Sigmoid colon (tissue), 7 donors: ENCODE results near the gene THAP11. TPM values are rescaled to one million over a fixed set of nuclear protein-coding genes. Genes with fewer than 3 reads are reported as not detected.
"Not testable (repeated sequence)": the region's sequence is repeated elsewhere in the genome, so short reads cannot be mapped to it uniquely, and the experiment has no call there.

Experiments used
- DNase-seq: peaks from one replicate; pipeline ENCODE4 v3.0.0-alpha.2; 2019
- H3K27ac ChIP-seq, 4 donors: fragments of 200-600 bp; sonication (generic); one replicate each; pipeline ENCODE4 v1.5.1; 2016 to 2019; ENCODE audit warnings: mild to moderate bottlenecking in 1 of 4
- H3K27me3 ChIP-seq, 3 donors: fragments of 200-600 bp; sonication (generic); one replicate each; pipeline ENCODE4 v1.5.1; 2019; ENCODE audit warnings: mild to moderate bottlenecking in 1 of 3
- H3K36me3 ChIP-seq, 4 donors: fragments of 200-600 bp; sonication (generic); one replicate each; pipeline ENCODE4 v1.5.1; 2016 to 2019
- H3K4me1 ChIP-seq, 4 donors: fragments of 200-600 bp; sonication (generic); one replicate each; pipeline ENCODE4 v1.5.1; 2017 to 2019
- H3K4me3 ChIP-seq, 4 donors: fragments of 200-600 bp; sonication (generic); one replicate each; pipeline ENCODE4 v1.5.1; 2017 to 2019; ENCODE audit warnings: mild to moderate bottlenecking in 2 of 4, moderate library complexity in 1 of 4
- H3K9me3 ChIP-seq, 4 donors: fragments of 200-600 bp in 3 of 4; sonication (generic) in 3 of 4; one replicate each; pipeline versions ENCODE4 v1.5.1 to v1.6.1; 2013 to 2019
- EP300 ChIP-seq, 4 donors: sonication (generic); formaldehyde crosslinking; IDR thresholded peaks; one replicate each; pipeline ENCODE4 v1.6.1; 2017; ENCODE audit warnings: antibody characterized with exemption in 4 of 4
- POLR2A ChIP-seq, 2 donors: fragments of 450-650 bp; IDR thresholded peaks; one replicate each; pipeline ENCODE4 v1.6.1; 2016; ENCODE audit warnings: antibody characterized with exemption in 2 of 2, mild to moderate bottlenecking in 2 of 2, moderate library complexity in 2 of 2
- POLR2AphosphoS5 ChIP-seq, 4 donors: sonication (generic); formaldehyde crosslinking; IDR thresholded peaks; one replicate each; pipeline ENCODE4 v1.6.1; 2017; ENCODE audit warnings: antibody characterized with exemption in 4 of 4
- WGBS, 2 donors: extraction: QIAGEN DNeasy Blood & Tissue Kit; methylation state at CpG; one replicate each; pipeline ENCODE4 v1.1.7; 2013; 5-methylcytosine and 5-hydroxymethylcytosine counted together
- intact Hi-C: fragments of 100-400 bp; cut with DNase I; formaldehyde crosslinking; loops from one replicate; pipeline ENCODE4 v1.15.1; 2023
- polyA plus RNA-seq, 3 donors: library from polyadenylated mRNA; stranded (reverse); fragments of 200-250 nt; gene quantifications; one replicate each; pipeline ENCODE4 v1.2.3, GENCODE V29; 2013
- total RNA-seq, 4 donors: library from RNA; depleted of rRNA; stranded (reverse); fragments of >200 nt; gene quantifications; one replicate each; pipeline ENCODE4 v1.1.0, GENCODE V29; 2016
- TF ChIP-seq, protein P1 (sequence below), 4 experiments: fragments of 450-650 bp in 3 of 4; fragments of 200-600 bp in 1 of 4; IDR thresholded peaks; one replicate each; pipeline ENCODE4 v1.5.1; 2016 to 2019; ENCODE audit warnings: antibody characterized with exemption in 4 of 4, mild to moderate bottlenecking in 3 of 4, moderate library complexity in 2 of 4
- donor health status: healthy with polysubstance abuse.
- donor health status: Bipolar disorder and iron deficiency.
- donor health status: healthy.

THAP11 gene
- total and polyA plus RNA-seq, 7 donors = 16.2 to 85.6 (median 63.9) TPM

GRCh38 chr16:67860589-67861398 lies 18.7 kb downstream of the THAP11 start:
- Histone ChIP-seq H3K4me1 (peaks cover 0 to 55% (median 44%) of the 10 kb centered on the region in 4 donors), H3K4me3 (no peak overlapping the region), H3K9me3 (no peaks in the 10 kb centered on the region), H3K27me3 (no peaks in the 10 kb centered on the region), H3K27ac (peak overlapping the region in 1 of 4 donors; percentile 88), H3K36me3 (peaks cover 0 to 13% (median 6%) of the 10 kb centered on the region in 4 donors)
- TF ChIP-seq POLR2A (IDR thresholded peaks at IDR 0.05) (no peak), EP300 (IDR thresholded peaks at IDR 0.05) (no peak), POLR2AphosphoS5 (IDR thresholded peaks at IDR 0.05) (no peak)
- TF ChIP-seq, protein P1, sequence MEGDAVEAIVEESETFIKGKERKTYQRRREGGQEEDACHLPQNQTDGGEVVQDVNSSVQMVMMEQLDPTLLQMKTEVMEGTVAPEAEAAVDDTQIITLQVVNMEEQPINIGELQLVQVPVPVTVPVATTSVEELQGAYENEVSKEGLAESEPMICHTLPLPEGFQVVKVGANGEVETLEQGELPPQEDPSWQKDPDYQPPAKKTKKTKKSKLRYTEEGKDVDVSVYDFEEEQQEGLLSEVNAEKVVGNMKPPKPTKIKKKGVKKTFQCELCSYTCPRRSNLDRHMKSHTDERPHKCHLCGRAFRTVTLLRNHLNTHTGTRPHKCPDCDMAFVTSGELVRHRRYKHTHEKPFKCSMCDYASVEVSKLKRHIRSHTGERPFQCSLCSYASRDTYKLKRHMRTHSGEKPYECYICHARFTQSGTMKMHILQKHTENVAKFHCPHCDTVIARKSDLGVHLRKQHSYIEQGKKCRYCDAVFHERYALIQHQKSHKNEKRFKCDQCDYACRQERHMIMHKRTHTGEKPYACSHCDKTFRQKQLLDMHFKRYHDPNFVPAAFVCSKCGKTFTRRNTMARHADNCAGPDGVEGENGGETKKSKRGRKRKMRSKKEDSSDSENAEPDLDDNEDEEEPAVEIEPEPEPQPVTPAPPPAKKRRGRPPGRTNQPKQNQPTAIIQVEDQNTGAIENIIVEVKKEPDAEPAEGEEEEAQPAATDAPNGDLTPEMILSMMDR (IDR thresholded peaks at IDR 0.05) = no peak
- WGBS, 2 donors = 80 to 91% methylated on average over 8 of the region's 8 CpGs
- intact Hi-C loops = no loop called here
- DNase-seq = no peak

DNA sequence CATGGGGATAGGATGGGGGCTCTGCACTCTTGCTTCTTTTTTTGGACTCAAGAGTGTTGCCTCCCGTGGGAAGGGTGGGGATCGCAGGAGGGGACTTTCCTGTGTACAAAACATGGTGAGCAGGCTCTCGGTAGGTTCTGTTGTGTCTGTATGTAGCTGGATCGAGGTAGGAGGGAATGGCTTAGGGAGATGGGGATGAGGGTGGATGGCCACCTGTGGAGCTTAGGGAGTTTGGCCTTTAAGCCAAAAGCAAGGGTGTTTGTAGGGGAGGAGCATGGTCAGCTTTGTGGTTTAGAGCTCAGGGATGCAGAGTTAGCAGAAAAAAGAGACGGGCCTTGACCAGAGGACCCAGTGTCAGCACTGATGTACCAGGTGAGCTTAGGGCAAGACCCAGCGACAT lies 19.8 kb downstream of the THAP11 start:
- peak overlapping the region in 3 of 4 donors; percentile 65 to 88 (median 77) for H3K27ac ChIP-seq
- TF ChIP-seq EP300 (IDR thresholded peaks at IDR 0.05) = no peak
- TF ChIP-seq, protein P1 (IDR thresholded peaks at IDR 0.05) = no peak
- TF ChIP-seq POLR2AphosphoS5 (IDR thresholded peaks at IDR 0.05) = no peak
- TF ChIP-seq POLR2A (IDR thresholded peaks at IDR 0.05) = no peak
- H3K4me3 ChIP-seq = no peak overlapping the region
- DNase-seq = no peak
- no peaks in the 10 kb centered on the region for H3K9me3 ChIP-seq
- peaks cover 0 to 49% (median 39%) of the 10 kb centered on the region in 4 donors for H3K4me1 ChIP-seq
- H3K36me3 ChIP-seq = peaks cover 0 to 18% (median 14%) of the 10 kb centered on the region in 4 donors
- no peaks in the 10 kb centered on the region for H3K27me3 ChIP-seq
- intact Hi-C loops = no loop called here
- 90 to 94% methylated on average over 6 of the region's 6 CpGs for WGBS, 2 donors

DNA sequence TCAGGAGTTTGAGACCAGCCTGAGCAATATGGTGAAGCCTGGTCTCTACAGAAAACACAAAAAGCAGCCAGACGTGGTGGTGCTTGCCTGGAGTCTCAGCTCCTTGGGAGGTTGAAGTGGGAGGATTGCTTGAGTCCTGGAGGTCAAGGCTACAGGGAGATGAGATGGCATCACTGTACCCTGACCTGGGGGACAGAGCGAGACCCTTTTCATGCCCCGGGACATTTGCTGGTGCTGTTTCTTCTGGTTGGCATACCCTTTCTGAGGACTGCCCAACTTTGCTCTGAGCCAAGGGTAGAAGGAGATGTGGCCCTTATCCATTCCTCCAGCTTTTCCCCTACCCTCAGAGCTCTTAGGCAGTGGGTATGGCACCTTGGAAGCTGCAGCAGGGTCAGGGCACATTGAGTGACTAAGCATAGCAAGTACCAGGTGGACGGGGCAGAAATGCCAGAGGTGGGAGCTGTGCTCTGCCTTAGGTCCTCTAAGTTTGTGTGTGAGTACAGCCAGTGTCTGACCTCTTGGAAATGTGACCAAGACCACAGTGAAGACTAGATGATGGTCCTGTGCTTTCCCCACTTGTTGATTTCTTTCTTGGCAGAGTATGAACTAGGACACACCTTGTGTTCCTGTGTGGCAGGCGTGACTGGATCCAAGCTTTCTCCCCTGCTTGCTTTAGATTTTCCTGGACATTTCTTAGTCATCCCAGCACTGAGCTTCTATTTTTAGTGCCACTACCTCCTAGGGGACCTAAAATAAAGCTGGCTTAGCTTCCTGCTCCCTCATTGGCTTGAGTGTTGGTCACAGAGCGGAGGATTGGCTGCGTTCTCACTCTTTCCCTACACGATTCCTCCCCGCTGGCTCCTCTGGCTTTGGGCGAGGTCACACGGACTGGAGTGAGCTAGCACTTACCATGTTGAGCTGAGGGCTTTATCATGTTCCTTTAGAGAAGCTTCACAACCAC lies 20.8 kb downstream of the THAP11 start:
- WGBS, 2 donors = 86 to 88% methylated on average over 11 of the region's 11 CpGs
- peaks cover 0 to 39% (median 28%) of the 10 kb centered on the region in 4 donors for H3K4me1 ChIP-seq
- no peaks in the 10 kb centered on the region for H3K9me3 ChIP-seq
- TF ChIP-seq, protein P1 (IDR thresholded peaks at IDR 0.05) = no peak
- TF ChIP-seq EP300 (IDR thresholded peaks at IDR 0.05) = no peak
- no peak for TF ChIP-seq POLR2A (IDR thresholded peaks at IDR 0.05)
- TF ChIP-seq POLR2AphosphoS5 (IDR thresholded peaks at IDR 0.05) = no peak
- intact Hi-C loops = no loop called here
- peak; percentile 85 for DNase-seq
- no peak overlapping the region for H3K4me3 ChIP-seq
- no peaks in the 10 kb centered on the region for H3K27me3 ChIP-seq
- peak overlapping the region; percentile 60 to 88 (median 71) for H3K27ac ChIP-seq
- H3K36me3 ChIP-seq = peaks cover 0 to 29% (median 18%) of the 10 kb centered on the region in 4 donors

- H3K4me3 ChIP-seq, DNase-seq, intact Hi-C loops, H3K9me3 ChIP-seq, H3K27me3 ChIP-seq: not testable (repeated sequence)
- peak overlapping the region in 3 of 4 donors; percentile 65 to 88 (median 77) for H3K27ac ChIP-seq
- peaks cover 0 to 40% (median 26%) of the 10 kb centered on the region in 4 donors for H3K36me3 ChIP-seq
- WGBS, 2 donors = 96 to 98% methylated on average over 6 of the region's 6 CpGs
- peaks cover 0 to 34% (median 22%) of the 10 kb centered on the region in 4 donors for H3K4me1 ChIP-seq
Observed at GRCh38 chr16:67864044-67864443, 21.9 kb downstream of the THAP11 start.
